H9 (cell line): ENCODE data around the gene PCCA. TPM values are rescaled to one million over a fixed set of nuclear protein-coding genes. Genes with fewer than 3 reads are reported as not detected.

ENCODE experiments used
- DNase-seq: peaks from one replicate; pipeline ENCODE4 v3.0.0-alpha.2; 2017
- H2AFZ ChIP-seq: one replicate; pipeline ENCODE4 v1.6.1; 2013; ENCODE audit warnings: mild to moderate bottlenecking, low read length, control low read depth, moderate library complexity
- H2AK5ac ChIP-seq: 2 replicates; pipeline ENCODE4 v1.6.1; 2013; ENCODE audit warnings: low read length, control low read depth, mixed read lengths; ENCODE audit not compliant: insufficient read length
- H2BK120ac ChIP-seq: one replicate; pipeline ENCODE4 v1.6.1; 2013; ENCODE audit warnings: low read depth, mild to moderate bottlenecking, low read length, control low read depth, inconsistent platforms; ENCODE audit not compliant: poor library complexity, severe bottlenecking
- H2BK12ac ChIP-seq: 2 replicates; pipeline ENCODE4 v1.6.1; 2013; ENCODE audit warnings: low read length, control low read depth, mixed read lengths, low read depth; ENCODE audit not compliant: insufficient read length
- H2BK15ac ChIP-seq: 2 replicates; pipeline ENCODE4 v1.6.1; 2013; ENCODE audit warnings: low read depth, low read length, control low read depth
- H2BK20ac ChIP-seq: one replicate; pipeline ENCODE4 v1.6.1; 2013; ENCODE audit warnings: low read depth, mild to moderate bottlenecking, low read length, control low read depth, inconsistent platforms; ENCODE audit not compliant: poor library complexity, severe bottlenecking
- H2BK5ac ChIP-seq: 2 replicates; pipeline ENCODE4 v1.6.1; 2013; ENCODE audit warnings: low read length, control low read depth, mixed read lengths; ENCODE audit not compliant: insufficient read length
- H3K14ac ChIP-seq: 2 replicates; pipeline ENCODE4 v1.6.1; 2013; ENCODE audit warnings: low read length, control low read depth; ENCODE audit not compliant: insufficient read depth
- H3K18ac ChIP-seq: 2 replicates; pipeline ENCODE4 v1.6.1; 2013; ENCODE audit warnings: low read depth, mild to moderate bottlenecking, mixed read lengths, low read length, control low read depth; ENCODE audit not compliant: insufficient read length
- H3K23ac ChIP-seq: 2 replicates; pipeline ENCODE4 v1.6.1; 2013; ENCODE audit warnings: low read length, control low read depth, mixed read lengths, low read depth; ENCODE audit not compliant: insufficient read length
- H3K23me2 ChIP-seq: 2 replicates; pipeline ENCODE4 v1.6.1; 2013; ENCODE audit warnings: low read depth, mild to moderate bottlenecking, mixed read lengths, low read length, control low read depth; ENCODE audit not compliant: insufficient read length, poor library complexity, severe bottlenecking
- H3K27ac ChIP-seq: 2 replicates; pipeline ENCODE4 v1.5.1; 2013; ENCODE audit warnings: low read length, control low read depth, mixed read lengths, low read depth; ENCODE audit not compliant: insufficient read length
- H3K27me3 ChIP-seq: 2 replicates; pipeline ENCODE4 v1.6.1; 2013; ENCODE audit warnings: low read length, control low read depth, inconsistent platforms; ENCODE audit not compliant: insufficient read depth
- H3K4ac ChIP-seq: 2 replicates; pipeline ENCODE4 v1.6.1; 2013; ENCODE audit warnings: low read depth, mild to moderate bottlenecking, control low read depth, inconsistent platforms, low read length, moderate library complexity
- H3K4me1 ChIP-seq: 2 replicates; pipeline ENCODE4 v1.6.1; 2013; ENCODE audit warnings: low read length, control low read depth, inconsistent platforms; ENCODE audit not compliant: insufficient read depth
- H3K4me2 ChIP-seq: 2 replicates; pipeline ENCODE4 v1.6.1; 2013; ENCODE audit warnings: low read length, control low read depth, mixed read lengths; ENCODE audit not compliant: insufficient read length, insufficient read depth
- H3K56ac ChIP-seq: 2 replicates; pipeline ENCODE4 v1.6.1; 2013; ENCODE audit warnings: low read depth, mild to moderate bottlenecking, mixed read lengths, low read length, control low read depth; ENCODE audit not compliant: insufficient read length
- H3K79me1 ChIP-seq: 2 replicates; pipeline ENCODE4 v1.6.1; 2013; ENCODE audit warnings: low read depth, mild to moderate bottlenecking, moderate library complexity, low read length, control low read depth, inconsistent platforms; ENCODE audit not compliant: insufficient read depth, poor library complexity, severe bottlenecking
- H3K79me2 ChIP-seq: 2 replicates; pipeline ENCODE4 v1.6.1; 2013; ENCODE audit warnings: low read length, control low read depth, inconsistent platforms; ENCODE audit not compliant: insufficient read depth
- H3K9ac ChIP-seq: 2 replicates; pipeline ENCODE4 v1.6.1; 2013; ENCODE audit warnings: low read length, control low read depth, mixed read lengths; ENCODE audit not compliant: insufficient read length; ENCODE audit errors: extremely low read depth
- H3K9me3 ChIP-seq: one replicate; pipeline ENCODE4 v1.6.1; 2013; ENCODE audit warnings: low read depth, low read length, inconsistent platforms; ENCODE audit not compliant: control insufficient read depth
- H3T11ph ChIP-seq: one replicate; pipeline ENCODE4 v1.6.1; 2013; ENCODE audit warnings: mild to moderate bottlenecking, low read length, control low read depth, inconsistent platforms
- H4K20me1 ChIP-seq: one replicate; pipeline ENCODE4 v1.6.1; 2013; ENCODE audit not compliant: control insufficient read depth, insufficient read length, insufficient read depth
- H4K5ac ChIP-seq: 2 replicates; pipeline ENCODE4 v1.6.1; 2013; ENCODE audit warnings: low read depth, mild to moderate bottlenecking, mixed read lengths, low read length, control low read depth; ENCODE audit not compliant: insufficient read length
- H4K8ac ChIP-seq: replicated peaks from 2 replicates; pipeline ENCODE4 v1.6.1; 2013; ENCODE audit warnings: low read length, control low read depth, mixed read lengths, low read depth; ENCODE audit not compliant: insufficient read length
- H4K91ac ChIP-seq: 2 replicates; pipeline ENCODE4 v1.6.1; 2013; ENCODE audit warnings: low read depth, mild to moderate bottlenecking, moderate library complexity, mixed read lengths, low read length, control low read depth; ENCODE audit not compliant: insufficient read length
- H3K27ac Mint-ChIP-seq, 3 experiments: 2 replicates in 2 of 3; 3 replicates in 1 of 3; pipeline ENCODE4 v1.8.0; 2020 to 2021; ENCODE audit warnings: mixed read lengths in 3 of 3, mild to moderate bottlenecking in 1 of 3, moderate library complexity in 1 of 3
- H3K27me3 Mint-ChIP-seq: 2 replicates; pipeline ENCODE4 v1.8.0; 2021; ENCODE audit warnings: low read depth, mild to moderate bottlenecking, moderate library complexity, mixed read lengths
- H3K36me3 Mint-ChIP-seq, 3 experiments: 2 replicates in 2 of 3; 3 replicates in 1 of 3; pipeline ENCODE4 v1.8.0; 2020 to 2021; ENCODE audit warnings: low read depth in 3 of 3, mixed read lengths in 3 of 3; ENCODE audit not compliant: insufficient read depth in 1 of 3
- H3K4me1 Mint-ChIP-seq, 2 experiments: 2 replicates each; pipeline ENCODE4 v1.8.0; 2020; ENCODE audit warnings: mixed read lengths in 2 of 2
- H3K4me3 Mint-ChIP-seq, 2 experiments: 2 replicates in 1 of 2; 3 replicates in 1 of 2; pipeline ENCODE4 v1.8.0; 2020 to 2021; ENCODE audit warnings: mild to moderate bottlenecking in 2 of 2, mixed read lengths in 2 of 2, moderate library complexity in 1 of 2
- H3K9me3 Mint-ChIP-seq, 2 experiments: 2 replicates in 1 of 2; 3 replicates in 1 of 2; pipeline ENCODE4 v1.8.0; 2020; ENCODE audit warnings: mild to moderate bottlenecking in 2 of 2, mixed read lengths in 2 of 2, moderate library complexity in 1 of 2
- WGBS: extraction: QIAGEN DNeasy Blood & Tissue Kit; methylation state at CpG from one replicate; pipeline ENCODE4 v1.1.7; 2013; ENCODE audit warnings: missing lambda C conversion rate, low lambda C conversion rate, mixed read lengths; ENCODE audit not compliant: insufficient read length; ENCODE audit errors: extremely low coverage; 5-methylcytosine and 5-hydroxymethylcytosine counted together
- total RNA-seq: library from RNA; stranded (reverse); gene quantifications from 2 replicates; pipeline ENCODE4 v1.2.1, GENCODE V29; 2021
- TF ChIP-seq, protein P1 (sequence below): fragments of 200-600 bp; sonication (generic); conservative IDR thresholded peaks from 3 replicates; pipeline ENCODE4 v1.8.0; 2021; ENCODE audit warnings: antibody characterized with exemption, mild to moderate bottlenecking

Gene PCCA
- total RNA-seq, 1 experiment from 2014 or later, result 56.5 TPM

DNA sequence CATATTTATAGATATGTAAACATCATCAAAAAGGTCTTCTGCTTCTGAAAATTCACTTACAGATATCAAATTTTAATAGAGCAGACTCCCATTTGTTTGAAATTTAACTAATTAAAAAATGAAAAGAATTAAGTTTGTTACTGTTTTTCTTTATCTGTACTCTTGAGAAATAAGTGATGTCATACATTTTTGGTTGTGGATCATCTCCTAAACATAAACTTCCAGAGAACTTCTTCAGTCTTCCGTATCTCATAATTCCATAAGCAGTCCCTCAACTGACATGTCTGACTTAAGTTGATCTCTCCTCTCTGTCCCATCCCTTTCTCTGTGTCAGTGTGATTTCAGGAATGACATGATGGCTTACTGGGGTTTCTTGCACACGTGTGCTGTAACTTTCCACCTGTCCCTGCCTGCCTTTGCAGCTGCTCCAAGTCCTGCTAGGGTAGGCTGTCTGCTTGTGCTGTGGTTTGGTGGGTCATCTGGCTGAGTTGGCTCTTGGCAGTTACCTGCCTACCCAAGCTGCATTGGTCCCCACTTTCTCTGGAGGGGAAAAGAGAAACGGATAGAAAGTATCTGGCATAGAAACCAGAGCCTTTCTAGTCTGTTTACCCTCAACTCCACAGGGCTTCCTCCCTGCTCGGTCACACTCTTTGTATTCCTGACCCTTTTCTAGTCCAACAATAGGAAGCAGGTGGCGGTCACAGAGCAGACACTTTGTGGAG lies 372.6 kb downstream of the PCCA start:
- Mint-ChIP-seq H3K27ac (peak overlapping the region in 2 of 3 experiments; percentile 2 to 90; a peak in 3 of 7 replicates), H3K36me3 (peaks cover 6 to 9% (median 7%) of the 10 kb centered on the region in 3 experiments; a peak in 6 of 7 replicates), H3K4me1 (peaks cover 39 to 45% of the 10 kb centered on the region in 2 experiments), H3K9me3 (peaks cover 0 to 5% of the 10 kb centered on the region in 2 experiments; a peak in 3 of 5 replicates), H3K4me3 (no peak overlapping the region), H3K27me3 (no peaks in the 10 kb centered on the region)
- Histone ChIP-seq H3K79me2 (0 out of 2 replicates have a peak, but pooled peaks cover 1% of the 10 kb centered on the region), H2BK20ac (no peak overlapping the region), H3K14ac (peak overlapping the region; percentile 62; the same call in 1 of the 2 replicates), H3K27me3 (no peaks in the 10 kb centered on the region), H2BK5ac (no peak overlapping the region), H3K18ac (peak overlapping the region; percentile 18), H4K8ac (no peak overlapping the region), H2BK120ac (no peak overlapping the region), H2AFZ (no peak overlapping the region), H3K23ac (no peak overlapping the region), H4K91ac (no peak overlapping the region), H4K5ac (no peak overlapping the region), H3K79me1 (no peaks in the 10 kb centered on the region), H3T11ph (no peak overlapping the region), H3K4me2 (no peak overlapping the region), H3K27ac (no peak overlapping the region), H2AK5ac (no peak overlapping the region), H3K4ac (no peak overlapping the region), H3K9ac (peak overlapping the region; percentile 7), H2BK12ac (no peak overlapping the region), H4K20me1 (no peaks in the 10 kb centered on the region), H2BK15ac (no peak overlapping the region), H3K56ac (no peak overlapping the region), H3K23me2 (no peaks in the 10 kb centered on the region), H3K4me1 (peaks cover 9% of the 10 kb centered on the region; the same call in 1 of the 2 replicates), H3K9me3 (no peaks in the 10 kb centered on the region)
- DNase-seq, result no peak
- WGBS, result no CpG with 5 or more reads among the region's 5 CpGs
- TF ChIP-seq, protein P1, sequence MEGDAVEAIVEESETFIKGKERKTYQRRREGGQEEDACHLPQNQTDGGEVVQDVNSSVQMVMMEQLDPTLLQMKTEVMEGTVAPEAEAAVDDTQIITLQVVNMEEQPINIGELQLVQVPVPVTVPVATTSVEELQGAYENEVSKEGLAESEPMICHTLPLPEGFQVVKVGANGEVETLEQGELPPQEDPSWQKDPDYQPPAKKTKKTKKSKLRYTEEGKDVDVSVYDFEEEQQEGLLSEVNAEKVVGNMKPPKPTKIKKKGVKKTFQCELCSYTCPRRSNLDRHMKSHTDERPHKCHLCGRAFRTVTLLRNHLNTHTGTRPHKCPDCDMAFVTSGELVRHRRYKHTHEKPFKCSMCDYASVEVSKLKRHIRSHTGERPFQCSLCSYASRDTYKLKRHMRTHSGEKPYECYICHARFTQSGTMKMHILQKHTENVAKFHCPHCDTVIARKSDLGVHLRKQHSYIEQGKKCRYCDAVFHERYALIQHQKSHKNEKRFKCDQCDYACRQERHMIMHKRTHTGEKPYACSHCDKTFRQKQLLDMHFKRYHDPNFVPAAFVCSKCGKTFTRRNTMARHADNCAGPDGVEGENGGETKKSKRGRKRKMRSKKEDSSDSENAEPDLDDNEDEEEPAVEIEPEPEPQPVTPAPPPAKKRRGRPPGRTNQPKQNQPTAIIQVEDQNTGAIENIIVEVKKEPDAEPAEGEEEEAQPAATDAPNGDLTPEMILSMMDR, result no peak
